GM12872 (cell line): ENCODE results near the gene NDUFAF3.

Experiments
- CTCF ChIP-seq: IDR thresholded peaks from 3 replicates; pipeline ENCODE4 v1.5.1; 2011; ENCODE audit warnings: low read depth, mild to moderate bottlenecking, low read length, moderate library complexity; ENCODE audit not compliant: insufficient read depth

Gene NDUFAF3

GRCh38 chr3:49024449-49024848 lies 2.5 kb downstream of the NDUFAF3 start:
- TF ChIP-seq CTCF, result no peak

DNA sequence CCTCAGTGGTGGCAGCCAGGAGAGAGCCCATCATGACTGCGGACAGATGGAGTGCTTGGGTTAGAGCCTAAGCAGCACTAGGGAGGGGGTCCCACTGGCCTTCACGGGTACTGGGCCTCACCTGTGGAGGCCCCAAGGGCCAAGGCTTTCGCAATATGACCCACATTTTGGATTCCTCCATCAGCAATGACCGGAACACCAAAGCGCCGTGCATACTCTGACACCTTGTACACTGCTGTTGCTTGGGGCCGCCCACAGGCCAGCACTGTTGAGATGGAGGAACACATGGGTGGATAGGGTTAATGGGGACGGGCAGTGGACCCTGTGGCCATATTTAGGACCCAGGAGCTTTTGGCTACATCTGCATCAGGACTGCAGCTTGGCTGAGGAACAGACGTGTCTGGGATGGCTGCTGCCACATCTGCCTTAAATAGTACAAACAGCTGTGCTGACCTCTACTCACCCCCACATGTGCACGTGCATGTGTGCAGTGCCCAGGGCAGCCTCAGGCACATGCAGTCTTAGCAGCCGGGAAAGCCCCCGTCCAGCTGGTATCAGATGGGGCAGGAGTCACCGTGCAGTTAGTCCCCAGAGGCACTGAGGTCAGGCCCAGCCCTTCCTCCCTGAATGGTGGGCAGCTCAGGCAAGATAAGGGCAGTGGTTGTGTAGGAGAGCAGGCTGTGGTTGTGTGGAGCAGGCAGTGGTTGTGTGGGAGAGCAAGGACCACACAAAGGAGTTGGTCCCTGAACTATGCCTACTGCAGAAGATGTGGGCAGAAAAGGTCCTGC lies 3.3 kb downstream of the NDUFAF3 start:
- TF ChIP-seq CTCF, result no peak

DNA sequence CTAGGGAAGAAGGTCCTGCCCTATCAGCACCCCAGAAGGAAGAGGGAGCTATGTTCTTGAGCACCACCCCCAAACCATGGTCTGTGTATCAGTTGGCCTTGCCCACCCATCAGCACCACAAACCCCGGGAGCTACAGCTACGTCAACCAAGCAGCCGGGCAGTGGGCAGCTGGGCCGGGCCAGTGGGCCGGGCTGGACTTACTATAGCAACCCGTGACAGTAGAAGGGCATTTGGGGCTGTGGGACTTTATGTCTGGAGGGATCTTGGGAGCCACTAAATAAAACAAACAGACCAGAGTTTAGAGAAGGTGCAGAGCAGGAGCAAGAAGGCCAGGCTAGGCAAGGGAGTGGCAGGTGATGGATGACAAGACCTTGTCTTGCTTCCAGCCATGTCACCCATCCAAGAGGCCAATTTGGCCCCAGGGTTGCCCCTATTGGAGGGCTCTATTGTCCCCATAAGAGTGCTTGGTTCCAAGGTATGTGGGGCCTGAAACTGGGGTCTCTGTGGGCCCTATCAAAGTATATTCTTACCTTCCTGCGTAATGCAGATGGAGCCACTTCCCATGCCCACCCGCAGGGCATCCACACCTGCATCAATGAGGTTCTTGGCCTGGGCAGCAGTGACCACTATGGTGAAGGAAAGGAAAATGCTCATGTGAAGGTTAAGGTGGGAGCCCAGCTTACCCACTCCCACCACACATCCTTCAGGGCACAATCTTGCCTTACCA lies 4.0 kb downstream of the NDUFAF3 start:
- TF ChIP-seq CTCF, result no peak

- TF ChIP-seq CTCF, result no peak
Observed at GRCh38 chr3:49026536-49026935, 4.6 kb downstream of the NDUFAF3 start.

- TF ChIP-seq CTCF, result no peak
Observed at GRCh38 chr3:49027634-49028033, 5.7 kb downstream of the NDUFAF3 start.

DNA sequence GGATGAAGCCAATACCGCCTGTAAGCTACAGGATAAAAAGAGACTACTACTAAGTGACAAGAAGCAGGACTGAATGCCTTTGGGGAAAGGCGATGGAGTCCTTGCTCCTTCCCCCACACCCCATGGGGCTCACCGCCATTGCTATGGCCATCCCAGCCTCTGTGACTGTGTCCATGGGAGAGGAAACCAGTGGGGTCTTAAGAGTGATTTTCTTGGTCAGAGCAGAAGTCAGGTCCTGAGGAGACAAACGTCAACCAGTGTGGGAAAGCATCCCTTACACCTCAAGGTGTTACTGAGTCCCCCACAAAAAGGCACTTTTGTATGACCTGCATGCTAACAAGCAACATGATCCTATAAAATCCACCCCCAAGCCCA lies 6.4 kb downstream of the NDUFAF3 start:
- no peak for TF ChIP-seq CTCF

GRCh38 chr3:49028673-49029562 lies 7.0 kb downstream of the NDUFAF3 start, which contains the start of gene IMPDH2:
IMPDH2 (minus strand) TSS chr3:49029398; CDS start chr3:49029350, 48 bp downstream.
- no peak for TF ChIP-seq CTCF
